RCC 7860 (cell line): Measurements from ENCODE around the gene MAD2L1.

Experiments
- DNase-seq: peaks from one replicate; pipeline ENCODE4 v3.0.0-alpha.2; 2015; ENCODE audit warnings: low spot score
- FAIRE-seq: peaks from 2 replicates; lab custom pipeline; 2012; peaks lifted over from hg19 to GRCh38; lab: Jason Lieb, UNC

The MAD2L1 gene

GRCh38 chr4:120007191-120007871 is 59.3 kb downstream of the MAD2L1 start:
- DNase-seq (no peak), FAIRE-seq (no peak)
